IPS-18c (cell line): ENCODE results near the gene OPHN1.

Experiments
- H3K4me3 ChIP-seq: 2 replicates; pipeline ENCODE4 v1.7.0; 2013; ENCODE audit warnings: low read depth, mild to moderate bottlenecking, low read length, moderate library complexity; ENCODE audit not compliant: insufficient read depth
- H3K9me3 ChIP-seq: one replicate; pipeline ENCODE4 v1.6.1; 2013; ENCODE audit warnings: mild to moderate bottlenecking, low read length, moderate library complexity; ENCODE audit not compliant: control insufficient read depth, insufficient read depth

Gene OPHN1

DNA sequence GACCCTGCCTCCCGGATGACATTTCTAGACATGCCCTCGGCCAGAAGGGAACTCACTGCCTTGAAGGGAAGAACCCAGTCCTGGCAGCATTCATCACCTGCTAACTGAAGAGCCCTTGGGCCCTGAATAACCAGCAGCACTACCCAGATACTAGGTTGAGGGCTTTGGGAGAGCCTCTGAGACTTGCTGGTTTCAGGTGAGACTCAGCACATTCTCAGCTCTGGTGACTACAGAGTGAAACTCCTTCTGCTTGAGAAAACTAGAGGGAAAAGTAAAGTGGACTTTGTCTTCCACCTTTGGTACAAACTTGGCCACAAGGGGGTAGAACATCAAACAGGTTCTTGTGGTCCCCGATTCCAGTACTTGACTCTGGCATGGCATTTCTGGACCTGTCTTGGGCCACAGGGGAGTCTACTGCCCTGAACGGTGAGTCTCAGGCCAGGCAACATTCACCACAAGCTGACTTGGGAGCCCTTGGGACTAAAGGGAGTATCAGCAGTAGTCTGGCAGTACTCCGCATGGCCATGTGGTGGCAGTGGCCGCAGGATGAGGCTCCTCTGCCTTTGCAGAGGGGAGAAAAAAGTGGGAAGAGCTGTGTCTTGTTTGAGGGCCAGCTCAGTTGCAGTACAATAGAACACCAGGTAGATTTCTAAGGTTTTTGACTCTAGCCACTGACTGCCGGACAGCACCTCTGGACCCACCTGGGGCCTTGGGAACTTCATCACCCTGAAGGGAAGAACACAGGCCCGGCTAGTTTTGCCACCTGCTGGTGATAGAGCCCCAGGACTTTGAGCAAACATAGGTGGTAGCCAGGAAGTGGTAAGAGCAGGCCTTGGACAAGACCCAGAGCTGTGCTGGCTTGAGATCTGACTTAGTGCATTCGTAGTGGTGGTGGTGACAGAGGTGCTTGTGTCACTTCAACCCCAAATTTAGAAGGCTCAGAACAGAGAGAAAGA is 414.8 kb downstream of the OPHN1 start:
- peaks cover 9% of the 10 kb centered on the region for H3K9me3 ChIP-seq
- H3K4me3 ChIP-seq, result no peak overlapping the region

DNA sequence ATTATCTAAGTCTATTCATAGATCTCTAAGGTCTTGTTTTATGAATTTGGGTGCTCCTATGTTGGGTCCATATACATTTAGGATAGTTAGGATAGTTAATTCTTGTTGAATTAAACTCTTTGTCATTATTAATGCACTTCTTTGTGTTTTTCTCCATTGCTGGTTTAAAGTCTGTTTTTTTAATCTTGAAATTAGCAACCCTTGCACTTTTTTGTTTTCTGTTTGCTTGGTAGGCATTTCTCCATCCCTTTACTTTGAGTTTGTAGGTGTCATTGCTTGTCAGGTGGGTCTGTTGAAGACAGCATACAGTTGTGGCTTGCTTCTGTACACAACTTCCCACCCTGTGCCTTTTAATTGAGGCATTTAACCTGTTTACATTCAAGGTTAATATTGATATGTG is 434.8 kb downstream of the OPHN1 start:
- no peaks in the 10 kb centered on the region for H3K9me3 ChIP-seq
- H3K4me3 ChIP-seq, result no peak overlapping the region
